NT2/D1 (cell line): ENCODE measurements around the gene RAB11A.

Source experiments
- DNase-seq: peaks from one replicate; pipeline ENCODE4 v3.0.0-alpha.2; 2011; ENCODE audit warnings: low read depth, low spot score
- H3K27me3 ChIP-seq: 2 replicates; pipeline ENCODE4 v1.6.0; 2011; ENCODE audit warnings: mild to moderate bottlenecking; ENCODE audit not compliant: insufficient read length, insufficient read depth
- H3K36me3 ChIP-seq: 2 replicates; pipeline ENCODE4 v1.6.1; 2011; ENCODE audit warnings: mild to moderate bottlenecking, low read length, mixed read lengths; ENCODE audit not compliant: insufficient read depth, insufficient read length
- H3K4me1 ChIP-seq: 2 replicates; pipeline ENCODE4 v1.5.1; 2011; ENCODE audit not compliant: insufficient read depth, insufficient read length
- H3K4me3 ChIP-seq: 2 replicates; pipeline ENCODE4 v1.5.1; 2011; ENCODE audit warnings: low read depth; ENCODE audit not compliant: insufficient read length
- H3K9ac ChIP-seq: 2 replicates; pipeline ENCODE4 v1.6.0; 2011; ENCODE audit warnings: low read depth; ENCODE audit not compliant: insufficient read length
- H3K9me3 ChIP-seq: 2 replicates; pipeline ENCODE4 v1.5.1; 2011; ENCODE audit warnings: mild to moderate bottlenecking, low read length; ENCODE audit not compliant: insufficient read depth
- SUZ12 ChIP-seq: IDR thresholded peaks from 2 replicates; pipeline ENCODE4 v1.6.1; 2011; ENCODE audit not compliant: insufficient read length, insufficient read depth; ENCODE audit errors: extremely low read depth
- YY1 ChIP-seq: IDR thresholded peaks from 2 replicates; pipeline ENCODE4 v1.6.1; 2011; ENCODE audit not compliant: insufficient read length, insufficient read depth
- ZNF274 ChIP-seq: IDR thresholded peaks from 2 replicates; pipeline ENCODE4 v1.6.1; 2011; ENCODE audit warnings: mild to moderate bottlenecking, low read depth, low read length

Gene RAB11A

GRCh38 chr15:65914981-65915925 lies 46.0 kb downstream of the RAB11A start:
- no peak for TF ChIP-seq YY1
- no peak for TF ChIP-seq SUZ12
- no peak for TF ChIP-seq ZNF274
- Histone ChIP-seq H3K36me3 (peaks cover 15% of the 10 kb centered on the region), H3K9me3 (no peaks in the 10 kb centered on the region), H3K9ac (no peak overlapping the region), H3K4me3 (no peak overlapping the region), H3K27me3 (no peaks in the 10 kb centered on the region), H3K4me1 (peaks cover 7% of the 10 kb centered on the region)
- no peak for DNase-seq

GRCh38 chr15:65916041-65916663 lies 46.9 kb downstream of the RAB11A start:
- Histone ChIP-seq H3K4me1 (peaks cover 7% of the 10 kb centered on the region), H3K9me3 (no peaks in the 10 kb centered on the region), H3K4me3 (no peak overlapping the region), H3K36me3 (peaks cover 6% of the 10 kb centered on the region), H3K9ac (no peak overlapping the region), H3K27me3 (no peaks in the 10 kb centered on the region)
- TF ChIP-seq YY1: no peak
- no peak for DNase-seq

- no peak for TF ChIP-seq YY1
- no peak for TF ChIP-seq ZNF274
- no peak for TF ChIP-seq SUZ12
- peak; percentile 69 for DNase-seq
- no peaks in the 10 kb centered on the region for H3K27me3 ChIP-seq
- H3K9me3 ChIP-seq: no peaks in the 10 kb centered on the region
- no peak overlapping the region for H3K4me3 ChIP-seq
- peaks cover 4% of the 10 kb centered on the region for H3K36me3 ChIP-seq
- no peak overlapping the region for H3K9ac ChIP-seq
- peaks cover 7% of the 10 kb centered on the region for H3K4me1 ChIP-seq
Measured at GRCh38 chr15:65916664-65917406, 47.5 kb downstream of the RAB11A start.

- Histone ChIP-seq H3K9ac (no peak overlapping the region), H3K36me3 (no peaks in the 10 kb centered on the region), H3K4me1 (peaks cover 7% of the 10 kb centered on the region), H3K9me3 (no peaks in the 10 kb centered on the region), H3K4me3 (no peak overlapping the region), H3K27me3 (no peaks in the 10 kb centered on the region)
- TF ChIP-seq YY1: no peak
- TF ChIP-seq SUZ12: no peak
- no peak for TF ChIP-seq ZNF274
- DNase-seq: no peak
Measured at GRCh38 chr15:65917407-65917756, 48.1 kb downstream of the RAB11A start.

GRCh38 chr15:65917936-65918335 lies 48.6 kb downstream of the RAB11A start:
- Histone ChIP-seq H3K4me3 (no peak overlapping the region), H3K9ac (no peak overlapping the region), H3K27me3 (no peaks in the 10 kb centered on the region), H3K9me3 (no peaks in the 10 kb centered on the region), H3K36me3 (no peaks in the 10 kb centered on the region), H3K4me1 (peaks cover 7% of the 10 kb centered on the region)
- TF ChIP-seq YY1 (no peak), SUZ12 (no peak), ZNF274 (no peak)
- DNase-seq: no peak

GRCh38 chr15:65918357-65918920 lies 49.1 kb downstream of the RAB11A start:
- H3K27me3 ChIP-seq: no peaks in the 10 kb centered on the region
- H3K9me3 ChIP-seq: no peaks in the 10 kb centered on the region
- H3K36me3 ChIP-seq: no peaks in the 10 kb centered on the region
- H3K4me1 ChIP-seq: peaks cover 7% of the 10 kb centered on the region
- H3K9ac ChIP-seq: no peak overlapping the region
- DNase-seq: no peak
- H3K4me3 ChIP-seq: no peak overlapping the region
- TF ChIP-seq YY1 (no peak), ZNF274 (no peak), SUZ12 (no peak)

- Histone ChIP-seq H3K27me3 (no peaks in the 10 kb centered on the region), H3K36me3 (no peaks in the 10 kb centered on the region), H3K9ac (no peak overlapping the region), H3K4me3 (no peak overlapping the region), H3K9me3 (no peaks in the 10 kb centered on the region), H3K4me1 (peaks cover 7% of the 10 kb centered on the region)
- no peak for TF ChIP-seq SUZ12
- no peak for TF ChIP-seq ZNF274
- no peak for TF ChIP-seq YY1
- no peak for DNase-seq
Measured at GRCh38 chr15:65918945-65919344, 49.7 kb downstream of the RAB11A start.
